ENCODE measurements around the gene CNDP2.

CNDP2 gene

DNA sequence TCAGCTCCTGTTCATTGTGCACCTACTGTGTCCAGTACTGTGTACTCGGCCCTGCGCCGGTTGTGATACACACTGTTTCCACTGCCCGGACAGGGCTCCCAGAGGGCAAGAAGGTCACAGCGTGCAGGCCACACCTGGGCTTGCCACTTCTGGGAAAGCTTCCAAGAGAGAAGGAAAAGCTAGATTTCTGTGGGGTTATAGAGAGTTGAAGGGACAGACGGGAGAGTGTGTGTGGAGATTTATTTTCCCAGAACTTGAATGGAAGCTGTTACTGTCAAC, 34.4 kb downstream of the CNDP2 start:
- Mint-ChIP-seq H3K9me3 (no peaks in the 10 kb centered on the region), H3K36me3 (ENCODE audit: insufficient read depth) (peaks cover 3% of the 10 kb centered on the region), H3K27me3 (peaks cover 6 to 33% of the 10 kb centered on the region in 2 donors), H3K4me1 (ENCODE audit: low read depth in 2 of 2) (no peaks in the 10 kb centered on the region), H3K4me3 (no peak overlapping the region), H3K27ac (no peak overlapping the region)
- no peak for DNase-seq
- ATAC-seq (replicated peaks), result no peak

DNA sequence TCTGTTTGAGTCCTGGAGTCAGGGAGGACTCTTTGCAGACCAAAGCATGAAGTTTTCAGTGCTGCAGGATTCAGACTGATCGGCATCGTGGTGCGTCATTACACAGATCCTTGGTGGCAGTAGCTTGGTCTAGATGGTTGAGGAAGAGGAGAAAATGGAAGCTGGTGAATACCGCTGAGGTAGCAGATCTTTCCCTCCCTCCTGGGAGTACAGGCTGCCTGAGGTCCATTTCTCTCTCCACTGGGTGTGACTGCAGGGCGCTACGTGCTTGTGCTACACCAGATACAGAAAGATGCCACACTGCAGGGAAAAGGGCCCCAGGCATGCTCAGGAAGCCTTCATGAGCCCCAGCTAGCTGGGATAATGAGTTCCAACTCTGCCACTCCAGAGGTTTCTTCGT, 34.9 kb downstream of the CNDP2 start:
- Mint-ChIP-seq H3K4me3 (no peak overlapping the region), H3K9me3 (no peaks in the 10 kb centered on the region), H3K36me3 (ENCODE audit: insufficient read depth) (peaks cover 3% of the 10 kb centered on the region), H3K27me3 (peaks cover 6 to 33% of the 10 kb centered on the region in 2 donors), H3K4me1 (ENCODE audit: low read depth in 2 of 2) (no peaks in the 10 kb centered on the region), H3K27ac (no peak overlapping the region)
- DNase-seq, result no peak
- no peak for ATAC-seq (replicated peaks)

DNA sequence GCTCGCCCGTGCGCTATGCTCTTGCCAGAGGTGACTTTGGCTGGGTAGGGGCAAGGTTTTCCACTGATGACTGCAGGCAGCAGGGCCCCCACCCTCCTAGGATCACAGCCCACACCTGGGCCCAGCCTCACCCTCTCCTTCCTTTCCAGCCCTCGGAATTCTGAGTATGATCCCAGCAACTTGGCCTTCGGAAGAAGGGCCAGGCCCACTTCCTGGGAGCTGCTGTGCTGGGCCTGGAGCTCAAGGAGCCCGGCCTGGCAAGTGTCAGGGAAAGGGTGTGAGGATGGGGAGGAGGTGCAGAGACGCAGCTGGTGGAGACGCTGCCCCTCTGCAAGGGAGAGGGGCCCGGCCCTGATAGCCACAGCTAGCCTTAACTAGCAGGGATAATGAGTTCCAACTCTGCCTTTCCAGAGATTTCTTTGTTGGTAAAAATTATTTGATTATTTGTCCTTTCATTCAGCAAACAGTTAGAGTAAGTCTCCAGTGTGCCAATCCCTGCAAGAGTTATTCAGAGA, 36.4 kb downstream of the CNDP2 start:
- Mint-ChIP-seq H3K36me3 (ENCODE audit: insufficient read depth) (peaks cover 3% of the 10 kb centered on the region), H3K9me3 (no peaks in the 10 kb centered on the region), H3K4me3 (no peak overlapping the region), H3K27ac (no peak overlapping the region), H3K4me1 (ENCODE audit: low read depth in 2 of 2) (no peaks in the 10 kb centered on the region), H3K27me3 (peaks cover 6 to 26% of the 10 kb centered on the region in 2 donors)
- no peak for DNase-seq
- ATAC-seq (replicated peaks), result no peak

DNA sequence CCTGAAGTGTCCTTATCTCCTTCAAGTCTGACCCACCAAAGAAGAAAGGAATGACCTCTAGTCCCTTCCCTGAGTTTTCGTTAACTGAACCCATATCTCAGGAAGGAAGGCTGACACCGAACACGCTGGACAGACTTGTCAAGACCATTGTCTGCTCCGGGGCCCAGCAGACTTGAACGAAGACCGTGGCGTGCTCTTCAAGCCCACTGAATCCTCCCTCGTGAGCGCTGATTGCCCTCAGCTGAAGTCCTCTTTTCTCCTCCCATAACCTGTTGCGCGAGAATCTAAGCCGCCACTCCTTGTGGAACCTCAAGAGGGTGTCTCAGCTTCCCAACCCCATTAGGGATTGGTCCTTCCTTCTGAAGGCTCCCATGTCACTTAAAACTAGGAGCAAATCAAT, 37.5 kb downstream of the CNDP2 start:
- ATAC-seq (replicated peaks) (no peak), DNase-seq (no peak)
- Mint-ChIP-seq H3K4me1 (ENCODE audit: low read depth in 2 of 2) (no peaks in the 10 kb centered on the region), H3K36me3 (ENCODE audit: insufficient read depth) (peaks cover 3% of the 10 kb centered on the region), H3K27ac (no peak overlapping the region), H3K27me3 (peaks cover 6 to 26% of the 10 kb centered on the region in 2 donors), H3K4me3 (no peak overlapping the region), H3K9me3 (no peaks in the 10 kb centered on the region)

DNA sequence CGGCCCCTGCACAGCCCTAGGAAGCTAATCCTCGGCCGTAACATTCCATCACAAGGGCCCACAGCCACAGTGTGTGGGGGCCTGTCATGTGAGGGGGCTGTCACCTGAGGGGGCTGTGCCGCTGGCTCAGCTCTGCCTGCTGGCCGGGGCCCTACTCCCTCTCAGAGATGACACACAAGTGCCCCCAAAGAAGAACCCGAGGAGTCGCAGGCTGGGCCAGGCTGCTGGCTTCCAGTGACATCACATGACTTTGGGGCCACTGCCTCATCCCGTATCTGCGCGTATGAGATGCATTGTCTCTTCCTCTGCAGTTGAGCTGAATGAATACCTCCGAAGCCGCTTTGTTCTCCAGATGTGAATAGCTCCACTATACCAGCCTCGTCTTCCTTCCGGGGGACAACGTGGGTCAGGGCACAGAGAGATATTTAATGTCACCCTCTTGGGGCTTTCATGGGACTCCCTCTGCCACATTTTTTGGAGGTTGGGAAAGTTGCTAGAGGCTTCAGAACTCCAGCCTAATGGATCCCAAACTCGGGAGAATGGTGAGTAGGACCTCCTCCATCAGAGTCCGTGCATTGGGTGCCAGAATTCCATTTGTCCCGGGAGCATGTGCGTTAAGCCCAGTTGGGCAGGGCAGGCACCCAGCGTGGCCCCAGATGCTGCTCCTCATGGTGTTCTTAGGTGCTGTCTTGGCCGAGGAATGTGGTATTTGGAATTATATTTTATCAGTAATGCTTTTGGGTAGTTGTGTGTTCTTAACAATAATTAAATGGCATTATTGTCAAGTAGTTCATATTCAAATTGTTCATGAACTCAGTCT, 38.2 kb downstream of the CNDP2 start, which contains the start of gene CNDP1:
TSS of gene CNDP1 (plus strand) at position 351 of the 820 bp plus-strand sequence. CDS start at position 519, 168 bp downstream.
- no peak within 1 kb of the TSS for H3K27ac Mint-ChIP-seq
- no peaks in the 10 kb centered on the region for H3K9me3 Mint-ChIP-seq
- H3K36me3 Mint-ChIP-seq (ENCODE audit: insufficient read depth), result peaks cover 3% of the 10 kb centered on the region
- no peak for DNase-seq
- peaks cover 6 to 26% of the 10 kb centered on the region in 2 donors for H3K27me3 Mint-ChIP-seq
- ATAC-seq (replicated peaks), result no peak
- no peak within 1 kb of the TSS for H3K4me3 Mint-ChIP-seq
- no peaks in the 10 kb centered on the region for H3K4me1 Mint-ChIP-seq (ENCODE audit: low read depth in 2 of 2)

- Mint-ChIP-seq H3K4me3 (no peak overlapping the region), H3K36me3 (ENCODE audit: insufficient read depth) (peaks cover 3% of the 10 kb centered on the region), H3K4me1 (ENCODE audit: low read depth in 2 of 2) (no peaks in the 10 kb centered on the region), H3K9me3 (no peaks in the 10 kb centered on the region), H3K27me3 (peaks cover 6 to 26% of the 10 kb centered on the region in 2 donors), H3K27ac (no peak overlapping the region)
- ATAC-seq (replicated peaks), result no peak
- no peak for DNase-seq
These were observed 39.0 kb downstream of the CNDP2 start for GRCh38 chr18:74534981-74535649.

- peaks cover 0 to 7% of the 10 kb centered on the region in 2 donors for H3K4me1 Mint-ChIP-seq (ENCODE audit: low read depth in 2 of 2)
- no peak for ATAC-seq (replicated peaks)
- peaks cover 0 to 10% of the 10 kb centered on the region in 2 donors for H3K27me3 Mint-ChIP-seq
- peaks cover 3% of the 10 kb centered on the region for H3K36me3 Mint-ChIP-seq (ENCODE audit: insufficient read depth)
- no peak for DNase-seq
- H3K9me3 Mint-ChIP-seq, result no peaks in the 10 kb centered on the region
- H3K27ac Mint-ChIP-seq, result no peak overlapping the region
- H3K4me3 Mint-ChIP-seq, result no peak overlapping the region
These were observed 43.1 kb downstream of the CNDP2 start for GRCh38 chr18:74539289-74539688.

DNA sequence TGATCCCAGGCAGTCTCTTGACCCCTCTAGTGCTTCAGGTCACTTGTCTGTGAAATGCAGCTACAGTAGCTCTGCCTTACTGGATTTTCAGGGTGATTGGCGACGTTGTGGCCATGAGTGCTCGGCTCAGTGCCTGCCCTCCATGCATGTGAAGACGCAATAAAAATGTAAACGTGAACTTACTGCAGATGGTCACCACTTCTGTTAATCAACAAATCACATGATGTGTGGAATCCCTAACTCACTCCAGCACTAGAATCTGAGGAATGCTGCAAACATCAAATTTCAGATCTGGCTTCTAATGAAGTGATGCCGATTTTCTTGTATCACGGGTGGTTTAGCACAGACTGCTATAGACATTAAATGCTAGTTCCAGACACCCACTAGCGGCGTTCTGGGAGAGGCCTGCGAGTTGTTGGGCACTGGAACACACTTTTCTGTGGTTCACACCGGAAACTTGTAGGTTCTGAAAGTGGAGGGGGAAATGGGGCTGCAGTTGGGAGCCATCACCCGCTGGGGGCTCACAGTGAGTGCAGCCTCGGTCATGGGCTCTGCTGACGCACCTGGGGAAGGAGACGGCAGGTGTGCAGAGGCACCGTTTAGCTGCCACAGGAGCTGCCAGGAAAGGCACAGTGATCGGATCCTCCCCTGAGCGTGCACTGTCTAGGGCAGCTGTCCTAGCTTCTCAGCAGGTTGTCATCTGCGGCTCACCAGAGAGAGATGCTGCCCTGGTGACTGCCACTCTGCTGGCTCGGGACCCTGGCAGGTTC, 44.7 kb downstream of the CNDP2 start:
- ATAC-seq (replicated peaks), result peak; percentile 88
- Mint-ChIP-seq H3K9me3 (no peaks in the 10 kb centered on the region), H3K27ac (peak overlapping the region; percentile 69 to 76)

GRCh38 chr18:74541703-74542555, 45.8 kb downstream of the CNDP2 start:
- DNase-seq (no peak), ATAC-seq (replicated peaks) (no peak)
- Mint-ChIP-seq H3K4me3 (no peak overlapping the region), H3K9me3 (no peaks in the 10 kb centered on the region), H3K27me3 (peaks cover 0 to 24% of the 10 kb centered on the region in 2 donors), H3K36me3 (ENCODE audit: insufficient read depth) (no peaks in the 10 kb centered on the region), H3K27ac (no peak overlapping the region), H3K4me1 (ENCODE audit: low read depth in 2 of 2) (peaks cover 0 to 7% of the 10 kb centered on the region in 2 donors)

More for the DNA sequence above, 44.7 kb downstream of the CNDP2 start:
- Mint-ChIP-seq H3K27me3 (peaks cover 0 to 16% of the 10 kb centered on the region in 2 donors), H3K36me3 (ENCODE audit: insufficient read depth) (no peaks in the 10 kb centered on the region), H3K4me3 (peak overlapping the region; percentile 50 to 58), H3K4me1 (ENCODE audit: low read depth in 2 of 2) (peaks cover 0 to 7% of the 10 kb centered on the region in 2 donors)
- peak in 2 of 3 experiments; percentile 6 to 21 for DNase-seq

DNA sequence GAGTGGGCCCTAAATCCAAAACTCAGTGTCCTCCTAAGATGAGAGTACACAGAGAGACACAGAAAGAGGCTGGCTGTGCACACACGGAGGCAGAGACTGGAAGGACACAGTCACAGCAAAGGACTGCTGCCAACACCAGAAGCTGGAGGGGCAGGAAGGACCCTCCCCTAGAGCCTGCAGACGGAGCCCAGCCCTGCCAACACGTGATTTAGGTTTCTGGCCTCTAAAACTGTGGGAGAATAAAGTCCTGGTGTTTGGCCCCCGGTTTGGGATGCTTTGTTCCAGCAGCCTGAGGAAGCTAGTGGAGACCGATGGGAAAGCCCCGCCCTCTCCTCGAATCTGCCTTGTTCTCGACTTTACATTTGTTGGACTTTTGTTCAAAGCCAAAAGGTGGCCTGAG, 48.7 kb downstream of the CNDP2 start:
- Mint-ChIP-seq H3K36me3 (ENCODE audit: insufficient read depth) (no peaks in the 10 kb centered on the region), H3K4me1 (ENCODE audit: low read depth in 2 of 2) (peaks cover 0 to 9% of the 10 kb centered on the region in 2 donors), H3K27me3 (peaks cover 0 to 24% of the 10 kb centered on the region in 2 donors), H3K4me3 (no peak overlapping the region), H3K27ac (no peak overlapping the region), H3K9me3 (no peaks in the 10 kb centered on the region)
- DNase-seq (no peak), ATAC-seq (replicated peaks) (no peak)

GRCh38 chr18:74546007-74546406, 49.8 kb downstream of the CNDP2 start:
- Mint-ChIP-seq H3K4me1 (ENCODE audit: low read depth in 2 of 2) (peaks cover 0 to 6% of the 10 kb centered on the region in 2 donors), H3K9me3 (no peaks in the 10 kb centered on the region), H3K27me3 (peaks cover 0 to 18% of the 10 kb centered on the region in 2 donors), H3K27ac (no peak overlapping the region), H3K36me3 (ENCODE audit: insufficient read depth) (no peaks in the 10 kb centered on the region), H3K4me3 (no peak overlapping the region)
- ATAC-seq (replicated peaks) (no peak), DNase-seq (no peak)

DNA sequence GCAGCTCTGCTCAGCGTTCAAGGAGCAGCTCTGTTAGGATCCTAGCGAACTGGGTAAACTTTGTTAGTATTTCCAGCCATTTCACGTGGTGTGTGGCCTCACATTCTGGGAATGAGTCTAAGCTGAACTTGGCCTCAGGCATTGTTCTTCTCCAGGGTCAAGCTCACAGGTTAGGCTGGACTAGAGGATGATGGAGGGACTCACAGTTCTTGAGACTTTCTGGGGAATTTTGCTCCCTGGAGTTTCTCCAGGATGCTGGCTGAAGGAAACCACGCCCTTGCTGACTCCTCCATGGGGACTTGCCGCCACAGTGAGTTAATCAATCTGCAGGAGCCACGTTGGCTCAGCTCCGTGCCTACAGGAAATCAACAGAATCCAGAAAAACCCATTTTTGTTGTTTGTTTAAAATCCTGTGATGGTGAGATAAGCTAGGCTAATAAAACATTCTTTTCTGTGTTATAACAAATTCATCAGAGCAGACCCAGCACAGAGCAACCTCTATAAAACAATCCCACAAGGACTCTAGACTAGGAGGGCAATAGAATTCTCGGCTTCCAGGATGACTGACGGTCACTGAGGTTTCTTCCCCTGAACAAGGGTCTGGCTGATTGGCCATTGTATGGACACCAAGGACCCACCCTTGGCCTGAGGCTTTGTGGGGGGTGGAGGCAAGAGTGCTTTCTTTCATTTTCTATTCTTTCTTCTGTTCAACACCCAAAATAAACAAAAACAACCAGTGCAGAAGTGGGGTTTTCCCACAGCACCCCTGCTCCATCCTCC, 50.8 kb downstream of the CNDP2 start:
- DNase-seq, result no peak
- Mint-ChIP-seq H3K36me3 (ENCODE audit: insufficient read depth) (no peaks in the 10 kb centered on the region), H3K9me3 (no peaks in the 10 kb centered on the region), H3K4me3 (no peak overlapping the region), H3K27me3 (peaks cover 3 to 19% of the 10 kb centered on the region in 2 donors), H3K4me1 (ENCODE audit: low read depth in 2 of 2) (peaks cover 0 to 4% of the 10 kb centered on the region in 2 donors), H3K27ac (peak overlapping the region; percentile 8 to 22)
- no peak for ATAC-seq (replicated peaks)

Data from effector memory CD8-positive, alpha-beta T cell (primary cell).